Testis (tissue), 2 donors: Measurements from ENCODE around the gene HNRNPF.

Experiments
- CTCF ChIP-seq, 3 experiments: fragments of 450-650 bp in 2 of 3; fragments of 200-600 bp in 1 of 3; sonication (generic) in 1 of 3; IDR thresholded peaks; one replicate each; pipeline ENCODE4 v1.5.1; 2016 to 2019; ENCODE audit warnings: antibody characterized with exemption in 3 of 3, mild to moderate bottlenecking in 2 of 3, moderate library complexity in 1 of 3
- POLR2A ChIP-seq: fragments of 450-650 bp; IDR thresholded peaks from one replicate; pipeline ENCODE4 v1.6.1; 2017; ENCODE audit warnings: antibody characterized with exemption, mild to moderate bottlenecking, moderate library complexity

GRCh38 chr10:43430926-43431663 lies 22.1 kb upstream of the HNRNPF start:
- TF ChIP-seq CTCF (IDR thresholded peaks at IDR 0.05) (no peak), POLR2A (no peak)
